ENCODE results near the gene NEK9. TPM values are rescaled to one million over a fixed set of nuclear protein-coding genes. Genes with fewer than 3 reads are reported as not detected.

The NEK9 gene
- total and polyA plus RNA-seq, 2 donors (not counting 1 experiment from before 2014, with no cell fraction given) = 35.1 to 110 TPM

GRCh38 chr14:75088566-75089373 lies 38.1 kb downstream of the NEK9 start:
- DNase-seq = peak; percentile 65
- Histone ChIP-seq H4K20me1 (ENCODE audit: control insufficient read depth, insufficient read depth, low read length, poor library complexity, severe bottlenecking) (no peaks in the 10 kb centered on the region), H3K27me3 (replicated peaks in 1 of 4; ENCODE audit: control extremely low read depth in 1 of 4, control insufficient read depth in 3 of 4, insufficient read depth in 4 of 4, low read length in 3 of 4) (no peaks in the 10 kb centered on the region), H2AFZ (ENCODE audit: insufficient read depth, low read depth, low read length, poor library complexity, severe bottlenecking) (no peak overlapping the region), H3K9ac (ENCODE audit: low read length) (no peak overlapping the region), H3K4me1 (ENCODE audit: control insufficient read depth in 2 of 2, insufficient read depth in 2 of 2, low read length in 2 of 2) (no peaks in the 10 kb centered on the region), H3K9me3 (ENCODE audit: control extremely low read depth in 1 of 3, control insufficient read depth in 2 of 3, insufficient read depth in 1 of 3, low read length in 2 of 3) (no peaks in the 10 kb centered on the region), H3K4me3 (ENCODE audit: control extremely low read depth in 1 of 5, extremely low read depth in 1 of 5, insufficient read depth in 1 of 5, low read depth in 2 of 5, low read length in 4 of 5) (no peak overlapping the region), H3K79me2 (ENCODE audit: control insufficient read depth, insufficient read depth, low read length) (no peaks in the 10 kb centered on the region), H3K36me3 (replicated peaks in 1 of 2; ENCODE audit: control extremely low read depth in 1 of 2, control insufficient read depth in 1 of 2, extremely low read depth in 1 of 2, insufficient read depth in 2 of 2, low read length in 1 of 2) (peaks cover 1 to 60% of the 10 kb centered on the region in 2 experiments), H3K27ac (ENCODE audit: low read length in 2 of 2) (no peak overlapping the region), H3K4me2 (replicated peaks; ENCODE audit: low read depth, low read length, poor library complexity, severe bottlenecking) (no peak overlapping the region)
- peak; percentile 51 for ATAC-seq (ENCODE audit: low read depth)
- Mint-ChIP-seq H3K4me1 (no peaks in the 10 kb centered on the region), H3K4me3 (no peak overlapping the region), H3K27ac (no peak overlapping the region), H3K9me3 (ENCODE audit: insufficient read depth) (no peaks in the 10 kb centered on the region), H3K27me3 (no peaks in the 10 kb centered on the region)
- intact Hi-C loops (cut with micrococcal nuclease) = loop anchor here (1.0 to 2.0 kb wide), 4 partner anchors 142 to 479 kb away; no protein-coding TSS in a partner anchor
- WGBS (ENCODE audit: insufficient coverage) = 84% methylated on average over 4 of the region's 7 CpGs
- TF ChIP-seq EZH2 (IDR thresholded peaks at IDR 0.05; ENCODE audit: borderline replicate concordance, insufficient read depth, low read depth, low read length, poor library complexity, severe bottlenecking) (no peak), CTCF (IDR thresholded peaks at IDR 0.05) (peak; percentile 81)
- POLR2A ChIA-PET = no interaction called here
- CTCF ChIA-PET = interaction anchor here (0.6 to 6.8 kb wide), 51 partner anchors 10 to 480 kb away, joined by 3 to 144 read pairs (median 4); partner anchors contain the start of genes ACYP1, DLST, EIF2B2 and PGF

- Histone ChIP-seq H4K20me1 (ENCODE audit: control insufficient read depth, insufficient read depth, low read length, poor library complexity, severe bottlenecking) (no peaks in the 10 kb centered on the region), H3K4me1 (ENCODE audit: control insufficient read depth in 2 of 2, insufficient read depth in 2 of 2, low read length in 2 of 2) (no peaks in the 10 kb centered on the region), H3K4me3 (ENCODE audit: control extremely low read depth in 1 of 5, extremely low read depth in 1 of 5, insufficient read depth in 1 of 5, low read depth in 2 of 5, low read length in 4 of 5) (no peak overlapping the region), H3K27ac (ENCODE audit: low read length in 2 of 2) (no peak overlapping the region), H3K27me3 (replicated peaks in 1 of 4; ENCODE audit: control extremely low read depth in 1 of 4, control insufficient read depth in 3 of 4, insufficient read depth in 4 of 4, low read length in 3 of 4) (no peaks in the 10 kb centered on the region), H2AFZ (ENCODE audit: insufficient read depth, low read depth, low read length, poor library complexity, severe bottlenecking) (no peak overlapping the region), H3K79me2 (ENCODE audit: control insufficient read depth, insufficient read depth, low read length) (no peaks in the 10 kb centered on the region), H3K4me2 (replicated peaks; ENCODE audit: low read depth, low read length, poor library complexity, severe bottlenecking) (no peak overlapping the region), H3K9ac (ENCODE audit: low read length) (no peak overlapping the region), H3K36me3 (replicated peaks in 1 of 2; ENCODE audit: control extremely low read depth in 1 of 2, control insufficient read depth in 1 of 2, extremely low read depth in 1 of 2, insufficient read depth in 2 of 2, low read length in 1 of 2) (peaks cover 3 to 64% of the 10 kb centered on the region in 2 experiments), H3K9me3 (ENCODE audit: control extremely low read depth in 1 of 3, control insufficient read depth in 2 of 3, insufficient read depth in 1 of 3, low read length in 2 of 3) (no peaks in the 10 kb centered on the region)
- H3K4me1 Mint-ChIP-seq = no peaks in the 10 kb centered on the region
- intact Hi-C loops (cut with micrococcal nuclease) = loop anchor here (1.0 to 2.0 kb wide), 4 partner anchors 142 to 479 kb away; no protein-coding TSS in a partner anchor
- no peaks in the 10 kb centered on the region for H3K9me3 Mint-ChIP-seq (ENCODE audit: insufficient read depth)
- H3K4me3 Mint-ChIP-seq = no peak overlapping the region
- no peak for TF ChIP-seq EZH2 (IDR thresholded peaks at IDR 0.05; ENCODE audit: borderline replicate concordance, insufficient read depth, low read depth, low read length, poor library complexity, severe bottlenecking)
- TF ChIP-seq CTCF (IDR thresholded peaks at IDR 0.05) = no peak
- H3K27me3 Mint-ChIP-seq = no peaks in the 10 kb centered on the region
- ChIA-PET CTCF (interaction anchor here (0.6 to 6.8 kb wide), 47 partner anchors 9 to 479 kb away, joined by 3 to 144 read pairs (median 4); partner anchors contain the start of genes ACYP1, DLST, EIF2B2 and PGF), POLR2A (no interaction called here)
- no peak for ATAC-seq (ENCODE audit: low read depth)
- DNase-seq = no peak
- WGBS (ENCODE audit: insufficient coverage) = 94% methylated on average over 2 of the region's 2 CpGs
- no peak overlapping the region for H3K27ac Mint-ChIP-seq
Observed at GRCh38 chr14:75088153-75088552, 38.7 kb downstream of the NEK9 start.

Data from B cell (primary cell).